Mesenchymal stem cell (in vitro differentiated cells and primary cell): ENCODE data around the gene PTPRG.

Source experiments
- DNase-seq: peaks from one replicate; pipeline ENCODE4 v3.0.0-alpha.2; 2013
- H2AFZ ChIP-seq: one replicate; pipeline ENCODE4 v1.6.1; 2013; ENCODE audit warnings: low read depth, mild to moderate bottlenecking, control low read depth, inconsistent platforms, low read length, moderate library complexity
- H2AK5ac ChIP-seq: 2 replicates; pipeline ENCODE4 v1.6.1; 2013; ENCODE audit warnings: low read length, moderate library complexity, mild to moderate bottlenecking, inconsistent platforms; ENCODE audit not compliant: severe bottlenecking
- H2BK120ac ChIP-seq: one replicate; pipeline ENCODE4 v1.6.1; 2013; ENCODE audit warnings: low read depth, mild to moderate bottlenecking, inconsistent platforms, low read length, moderate library complexity
- H2BK12ac ChIP-seq, 2 experiments: one replicate each; pipeline ENCODE4 v1.6.1; 2013; ENCODE audit warnings: inconsistent platforms in 2 of 2, low read length in 2 of 2, mild to moderate bottlenecking in 2 of 2, moderate library complexity in 2 of 2, control low read depth in 1 of 2
- H2BK15ac ChIP-seq: one replicate; pipeline ENCODE4 v1.6.1; 2013; ENCODE audit warnings: mild to moderate bottlenecking, low read depth, inconsistent platforms; ENCODE audit not compliant: poor library complexity, severe bottlenecking
- H2BK5ac ChIP-seq: 2 replicates; pipeline ENCODE4 v1.6.1; 2013; ENCODE audit warnings: low read depth, mild to moderate bottlenecking, low read length, control low read depth, inconsistent platforms; ENCODE audit not compliant: poor library complexity, severe bottlenecking
- H3K14ac ChIP-seq, 2 experiments: one replicate each; pipeline ENCODE4 v1.6.1; 2013; ENCODE audit warnings: inconsistent platforms in 2 of 2, low read length in 2 of 2, control low read depth in 1 of 2, mild to moderate bottlenecking in 1 of 2, moderate library complexity in 1 of 2
- H3K18ac ChIP-seq, 2 experiments: one replicate each; pipeline ENCODE4 v1.6.1; 2013; ENCODE audit warnings: inconsistent platforms in 2 of 2, low read length in 2 of 2, control low read depth in 1 of 2, low read depth in 1 of 2, mild to moderate bottlenecking in 1 of 2
- H3K23ac ChIP-seq, 2 experiments: one replicate each; pipeline ENCODE4 v1.6.1; 2013; ENCODE audit warnings: inconsistent platforms in 2 of 2, low read length in 2 of 2, mild to moderate bottlenecking in 2 of 2, moderate library complexity in 2 of 2, control low read depth in 1 of 2
- H3K27ac ChIP-seq: 2 replicates; pipeline ENCODE4 v1.5.1; 2013; ENCODE audit warnings: mild to moderate bottlenecking, moderate library complexity, low read length, control low read depth, inconsistent platforms; ENCODE audit not compliant: poor library complexity, severe bottlenecking
- H3K27me3 ChIP-seq, 2 experiments: 2 replicates each; pipeline versions ENCODE4 v1.6.1 to v1.7.0; 2013; ENCODE audit warnings: low read length in 2 of 2, mild to moderate bottlenecking in 2 of 2, moderate library complexity in 2 of 2, control low read depth in 1 of 2, inconsistent platforms in 1 of 2; ENCODE audit not compliant: control insufficient read depth in 1 of 2, insufficient read depth in 1 of 2
- H3K36me3 ChIP-seq, 2 experiments: 2 replicates each; pipeline versions ENCODE4 v1.6.1 to v1.7.0; 2013; ENCODE audit warnings: low read length in 2 of 2, control low read depth in 1 of 2, inconsistent platforms in 1 of 2, low read depth in 1 of 2, mild to moderate bottlenecking in 1 of 2; ENCODE audit not compliant: insufficient read depth in 2 of 2, control insufficient read depth in 1 of 2
- H3K4ac ChIP-seq, 2 experiments: one replicate each; pipeline ENCODE4 v1.6.1; 2013; ENCODE audit warnings: inconsistent platforms in 2 of 2, low read length in 2 of 2, mild to moderate bottlenecking in 2 of 2, moderate library complexity in 2 of 2, control low read depth in 1 of 2, low read depth in 1 of 2
- H3K4me1 ChIP-seq: 2 replicates; pipeline ENCODE4 v1.6.1; 2013; ENCODE audit warnings: low read depth, low read length, control low read depth; ENCODE audit not compliant: control insufficient read depth, insufficient read depth
- H3K4me2 ChIP-seq: 2 replicates; pipeline ENCODE4 v1.6.1; 2013; ENCODE audit warnings: low read length, mild to moderate bottlenecking, inconsistent platforms; ENCODE audit not compliant: poor library complexity, severe bottlenecking
- H3K4me3 ChIP-seq, 2 experiments: 2 replicates each; pipeline versions ENCODE4 v1.5.1 to v1.7.0; 2013; ENCODE audit warnings: low read length in 2 of 2, mild to moderate bottlenecking in 2 of 2, control low read depth in 1 of 2, low read depth in 1 of 2; ENCODE audit not compliant: insufficient read depth in 1 of 2
- H3K79me1 ChIP-seq: replicated peaks from 2 replicates; pipeline ENCODE4 v1.6.1; 2013; ENCODE audit warnings: mild to moderate bottlenecking, control low read depth, low read length, inconsistent platforms; ENCODE audit not compliant: poor library complexity, severe bottlenecking
- H3K9ac ChIP-seq: 2 replicates; pipeline ENCODE4 v1.7.0; 2013; ENCODE audit warnings: mild to moderate bottlenecking, low read length, moderate library complexity
- H3K9me3 ChIP-seq: 2 replicates; pipeline ENCODE4 v1.7.0; 2013; ENCODE audit warnings: mild to moderate bottlenecking, low read length; ENCODE audit not compliant: control insufficient read depth
- H4K8ac ChIP-seq: one replicate; pipeline ENCODE4 v1.6.1; 2013; ENCODE audit warnings: inconsistent platforms, mild to moderate bottlenecking, low read length, moderate library complexity
- H4K91ac ChIP-seq: one replicate; pipeline ENCODE4 v1.6.1; 2013; ENCODE audit warnings: mild to moderate bottlenecking, low read length, inconsistent platforms
- WGBS: methylation state at CpG from one replicate; pipeline ENCODE4 v1.1.7; 2013; ENCODE audit warnings: mixed read lengths; 5-methylcytosine and 5-hydroxymethylcytosine counted together

The PTPRG gene

DNA sequence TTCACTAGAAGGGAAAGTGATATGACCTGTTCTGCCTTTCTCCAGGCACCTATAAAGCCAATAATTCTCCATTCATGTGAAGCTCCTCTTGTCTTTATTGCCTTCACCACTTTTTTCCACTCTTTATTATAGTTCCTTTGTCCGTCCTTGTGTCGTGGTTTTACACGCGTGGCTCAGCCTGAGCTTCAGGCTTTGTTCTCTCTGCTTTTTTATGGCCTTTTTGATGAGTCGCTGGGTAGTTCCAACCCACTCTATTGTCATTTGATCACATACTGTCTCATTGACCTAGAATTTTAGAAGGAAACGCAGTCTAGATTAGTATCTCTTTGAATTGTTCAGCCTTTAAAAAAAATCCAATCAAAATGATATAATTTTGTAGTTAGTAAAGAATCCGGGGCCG lies 403.2 kb downstream of the PTPRG start:
- no peak overlapping the region for H3K4ac ChIP-seq
- no peak overlapping the region for H2AK5ac ChIP-seq
- no peak overlapping the region for H2BK15ac ChIP-seq
- no peak overlapping the region for H3K4me3 ChIP-seq
- no peak overlapping the region for H3K14ac ChIP-seq
- WGBS = 96% methylated on average over 6 of the region's 8 CpGs
- no peak overlapping the region for H3K4me2 ChIP-seq
- no peak overlapping the region for H3K27ac ChIP-seq
- no peak overlapping the region for H4K8ac ChIP-seq
- H3K27me3 ChIP-seq = no peaks in the 10 kb centered on the region
- no peak overlapping the region for H2BK120ac ChIP-seq
- no peak overlapping the region for H2AFZ ChIP-seq
- peaks cover 3% of the 10 kb centered on the region for H3K4me1 ChIP-seq
- no peak overlapping the region for H3K18ac ChIP-seq
- no peak overlapping the region for H2BK5ac ChIP-seq
- peaks cover 15% of the 10 kb centered on the region for H3K79me1 ChIP-seq
- H3K9me3 ChIP-seq = no peaks in the 10 kb centered on the region
- no peaks in the 10 kb centered on the region for H3K36me3 ChIP-seq
- no peak overlapping the region for H4K91ac ChIP-seq
- H3K9ac ChIP-seq = no peak overlapping the region
- no peak for DNase-seq
- no peak overlapping the region for H3K23ac ChIP-seq
- H2BK12ac ChIP-seq = no peak overlapping the region

DNA sequence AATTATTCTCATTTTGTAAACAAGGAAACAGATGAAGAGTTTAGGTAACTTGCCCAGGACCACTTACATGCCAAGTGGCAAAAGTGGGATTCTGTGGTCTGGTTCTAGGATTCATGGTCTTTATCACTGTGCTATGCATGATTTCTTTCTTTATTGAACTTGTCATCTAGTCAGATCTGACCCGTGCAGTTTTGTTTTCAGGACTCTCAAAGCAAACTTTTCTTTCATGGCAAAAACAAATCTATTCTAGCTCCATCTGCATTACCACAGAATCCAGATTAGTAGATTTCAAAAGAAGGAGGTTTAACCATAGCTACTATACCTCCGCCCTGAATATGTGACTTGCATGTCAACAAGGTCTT lies 404.4 kb downstream of the PTPRG start:
- no peaks in the 10 kb centered on the region for H3K36me3 ChIP-seq
- no peak overlapping the region for H3K4me2 ChIP-seq
- H3K14ac ChIP-seq = no peak overlapping the region
- no peak overlapping the region for H2AFZ ChIP-seq
- no peak overlapping the region for H3K4me3 ChIP-seq
- no peak overlapping the region for H2BK15ac ChIP-seq
- no peak overlapping the region for H3K27ac ChIP-seq
- H3K9me3 ChIP-seq = no peaks in the 10 kb centered on the region
- no peak overlapping the region for H2BK12ac ChIP-seq
- no peak overlapping the region for H3K9ac ChIP-seq
- no peak overlapping the region for H2AK5ac ChIP-seq
- peaks cover 13% of the 10 kb centered on the region for H3K79me1 ChIP-seq
- peaks cover 3% of the 10 kb centered on the region for H3K4me1 ChIP-seq
- H4K8ac ChIP-seq = no peak overlapping the region
- no peak overlapping the region for H3K4ac ChIP-seq
- H2BK5ac ChIP-seq = no peak overlapping the region
- no peak overlapping the region for H2BK120ac ChIP-seq
- no peaks in the 10 kb centered on the region for H3K27me3 ChIP-seq
- no peak overlapping the region for H4K91ac ChIP-seq
- no peak overlapping the region for H3K23ac ChIP-seq
- H3K18ac ChIP-seq = no peak overlapping the region
- no peak for DNase-seq
- WGBS = 100% methylated on average over 2 of the region's 2 CpGs

DNA sequence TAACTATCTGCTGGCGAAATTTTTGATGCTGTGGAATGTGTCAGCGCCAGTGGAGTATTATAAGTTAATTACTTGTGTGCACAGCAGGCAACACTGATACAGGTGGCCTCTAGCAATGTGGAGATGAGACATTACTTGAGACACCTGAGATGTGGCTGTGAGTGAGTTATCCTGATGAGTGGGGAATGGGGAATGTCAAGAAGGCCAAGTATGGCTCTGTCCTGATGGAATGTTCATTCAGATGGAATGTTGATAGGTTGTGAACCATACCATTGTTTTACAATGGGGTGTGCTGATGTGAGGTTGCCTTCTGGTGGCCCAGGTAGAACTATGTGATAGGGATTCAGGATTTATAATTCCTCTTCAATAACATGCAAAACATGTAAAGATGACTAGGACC lies 404.8 kb downstream of the PTPRG start:
- 95% methylated on average over 2 of the region's 2 CpGs for WGBS
- H3K23ac ChIP-seq = peak overlapping the region in 1 of 2 experiments; percentile 59
- H2AK5ac ChIP-seq = no peak overlapping the region
- no peak overlapping the region for H2BK5ac ChIP-seq
- no peak for DNase-seq
- H4K8ac ChIP-seq = no peak overlapping the region
- no peak overlapping the region for H2BK120ac ChIP-seq
- H4K91ac ChIP-seq = no peak overlapping the region
- no peak overlapping the region for H3K4me3 ChIP-seq
- no peaks in the 10 kb centered on the region for H3K36me3 ChIP-seq
- no peak overlapping the region for H3K27ac ChIP-seq
- H3K4me1 ChIP-seq = peaks cover 3% of the 10 kb centered on the region
- no peak overlapping the region for H3K18ac ChIP-seq
- H3K9me3 ChIP-seq = no peaks in the 10 kb centered on the region
- peaks cover 13% of the 10 kb centered on the region for H3K79me1 ChIP-seq
- H3K4ac ChIP-seq = no peak overlapping the region
- H3K14ac ChIP-seq = no peak overlapping the region
- no peak overlapping the region for H2BK15ac ChIP-seq
- no peak overlapping the region for H2BK12ac ChIP-seq
- no peak overlapping the region for H3K9ac ChIP-seq
- no peak overlapping the region for H3K4me2 ChIP-seq
- no peak overlapping the region for H2AFZ ChIP-seq
- H3K27me3 ChIP-seq = no peaks in the 10 kb centered on the region

DNA sequence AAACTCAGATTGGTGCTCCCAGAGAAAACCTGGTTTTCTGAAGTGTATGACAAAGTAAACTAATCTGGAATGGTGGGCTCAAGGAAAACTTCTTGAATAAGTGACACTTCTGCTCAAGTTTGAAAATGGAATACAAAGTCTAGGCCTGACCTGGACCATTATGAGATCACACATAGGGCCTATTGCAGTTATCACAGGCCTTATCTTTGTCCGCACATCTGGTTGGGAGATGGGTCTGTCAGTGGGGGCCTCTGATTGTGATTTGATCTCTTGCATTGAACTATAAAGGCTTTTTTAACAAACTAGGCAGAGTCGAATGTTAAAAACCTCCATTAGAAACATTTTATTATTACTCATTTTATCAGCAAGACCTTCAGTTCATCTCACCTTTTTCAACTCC lies 405.6 kb downstream of the PTPRG start:
- Histone ChIP-seq H3K36me3 (no peaks in the 10 kb centered on the region), H3K79me1 (peaks cover 13% of the 10 kb centered on the region), H2BK12ac (no peak overlapping the region), H3K4me3 (no peak overlapping the region), H3K23ac (no peak overlapping the region), H3K14ac (no peak overlapping the region), H3K9ac (no peak overlapping the region), H3K4me1 (no peaks in the 10 kb centered on the region), H3K4me2 (no peak overlapping the region), H3K9me3 (no peaks in the 10 kb centered on the region), H3K27me3 (no peaks in the 10 kb centered on the region), H2BK120ac (no peak overlapping the region), H2AK5ac (no peak overlapping the region), H4K8ac (no peak overlapping the region), H2BK15ac (no peak overlapping the region), H3K4ac (no peak overlapping the region), H2BK5ac (no peak overlapping the region), H2AFZ (no peak overlapping the region), H3K18ac (no peak overlapping the region), H4K91ac (no peak overlapping the region), H3K27ac (no peak overlapping the region)
- WGBS = 93% methylated on average over 1 of the region's 2 CpGs
- no peak for DNase-seq
